HG03571 (cell line): ENCODE measurements around the gene ALK.

ENCODE experiments used
- ATAC-seq: cut with Tn5 transposase; IDR thresholded peaks from one replicate; pipeline ENCODE4 v1.9.1; 2021; ENCODE audit not compliant: unreplicated experiment

The ALK gene

GRCh38 chr2:29662861-29663260 lies 258.5 kb downstream of the ALK start:
- no peak for ATAC-seq

GRCh38 chr2:29660201-29660600 lies 261.2 kb downstream of the ALK start:
- ATAC-seq = no peak

GRCh38 chr2:29659178-29659577 lies 262.2 kb downstream of the ALK start:
- ATAC-seq = no peak

GRCh38 chr2:29657674-29658073 lies 263.7 kb downstream of the ALK start:
- ATAC-seq = no peak

- ATAC-seq = no peak
These were observed 265.8 kb downstream of the ALK start for GRCh38 chr2:29655391-29656086.

GRCh38 chr2:29650631-29651097 lies 270.7 kb downstream of the ALK start:
- no peak for ATAC-seq

DNA sequence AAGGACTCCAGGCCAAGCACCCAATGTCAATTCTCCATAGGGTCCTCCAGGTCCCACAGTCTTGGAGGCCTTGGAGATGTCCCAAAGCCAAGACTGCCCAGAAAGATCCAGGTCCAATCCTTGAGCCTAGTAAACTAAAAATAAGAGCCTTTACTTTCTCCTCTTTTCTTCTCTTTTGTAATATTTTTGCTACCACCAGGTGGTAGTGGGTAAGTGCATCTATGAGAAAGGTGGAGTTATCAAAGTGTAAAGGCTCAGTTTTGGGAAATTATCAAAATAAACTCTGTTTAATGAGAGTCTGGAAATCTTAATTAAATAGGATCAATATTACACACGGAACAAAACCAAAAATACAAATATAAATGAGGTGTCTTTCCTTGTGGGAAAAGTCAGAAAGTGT lies 276.4 kb downstream of the ALK start:
- no peak for ATAC-seq

DNA sequence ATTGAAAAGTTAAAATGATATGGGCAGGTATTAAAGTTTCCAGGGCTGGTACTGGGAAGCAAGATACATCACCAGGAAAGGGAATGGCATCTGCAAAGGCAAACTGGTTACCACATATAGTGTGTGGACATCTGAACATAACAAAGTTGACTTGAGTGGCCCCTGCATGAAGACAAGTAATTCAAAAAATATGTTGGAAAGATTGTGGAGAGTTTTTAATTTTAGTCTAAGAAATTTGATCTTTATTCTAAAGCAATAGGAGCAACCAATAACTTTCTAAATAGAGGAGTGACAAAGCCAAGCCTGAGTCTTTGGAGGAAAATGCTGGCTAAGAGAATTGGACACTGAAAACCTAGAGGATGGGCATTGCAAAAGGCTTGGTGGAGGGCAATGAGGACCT lies 278.2 kb downstream of the ALK start:
- ATAC-seq = no peak

DNA sequence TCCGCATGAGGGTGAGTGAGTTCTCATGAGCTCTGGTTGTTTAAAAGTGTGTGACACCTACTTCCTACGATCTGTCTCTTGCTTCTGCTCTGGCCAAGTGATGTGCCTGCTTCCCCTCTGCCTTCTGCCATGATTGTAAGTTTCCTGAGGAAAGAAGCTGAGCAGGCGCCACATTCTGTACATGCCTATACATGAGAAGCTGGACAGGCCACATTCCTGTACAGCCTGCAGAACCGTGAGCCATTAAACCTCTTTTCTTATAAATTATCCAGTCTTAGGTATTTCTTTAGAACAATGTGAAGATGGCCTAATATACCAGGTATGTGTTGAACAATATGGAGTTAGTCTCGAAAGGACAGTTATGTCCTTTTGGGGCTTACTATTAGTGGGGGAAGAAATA lies 281.0 kb downstream of the ALK start:
- ATAC-seq = no peak

GRCh38 chr2:29638641-29639040 lies 282.7 kb downstream of the ALK start:
- ATAC-seq = no peak

- no peak for ATAC-seq
These were observed 286.5 kb downstream of the ALK start for GRCh38 chr2:29634916-29635315.

DNA sequence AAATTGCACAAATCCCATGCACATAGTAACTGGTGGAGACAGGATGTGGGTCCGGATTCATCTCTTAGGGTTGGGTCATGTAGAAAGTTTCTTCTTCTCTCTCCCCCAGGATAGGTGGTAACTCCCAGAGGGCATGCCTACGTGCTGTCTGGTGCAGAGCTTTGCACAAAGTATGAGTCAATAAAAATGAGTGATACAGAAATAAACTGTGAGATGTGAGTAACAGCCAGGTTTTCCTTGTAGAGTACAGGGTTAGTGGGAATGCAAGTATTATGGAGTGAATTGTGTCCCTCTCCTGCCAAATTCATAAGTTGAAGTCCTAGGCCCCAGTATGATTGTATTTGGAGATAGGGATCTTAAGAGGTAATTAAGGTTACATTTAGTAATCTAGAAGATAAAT lies 289.4 kb downstream of the ALK start:
- no peak for ATAC-seq

GRCh38 chr2:29629495-29629894 lies 291.9 kb downstream of the ALK start:
- ATAC-seq = no peak

DNA sequence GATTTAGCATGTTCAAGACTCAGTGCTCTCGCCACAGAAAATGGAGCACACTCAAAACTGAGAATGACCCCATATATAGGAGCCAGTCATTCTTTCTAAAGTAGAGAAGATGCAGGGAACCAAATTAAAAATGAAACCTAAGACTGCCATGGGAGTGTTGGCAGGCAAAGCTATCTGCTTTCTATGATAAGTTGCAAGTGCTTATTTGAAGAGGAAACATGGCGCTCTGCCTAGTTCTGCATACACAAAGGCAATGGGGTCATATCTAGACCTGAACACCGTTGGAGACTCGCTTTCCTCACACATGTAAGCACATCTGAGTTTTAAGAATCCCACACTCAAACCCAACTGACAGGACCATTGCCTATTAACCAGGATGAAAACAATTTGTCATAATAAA lies 292.5 kb downstream of the ALK start:
- no peak for ATAC-seq

- ATAC-seq = no peak
These were observed 293.2 kb downstream of the ALK start for GRCh38 chr2:29628108-29628745.

- no peak for ATAC-seq
These were observed 294.1 kb downstream of the ALK start for GRCh38 chr2:29627279-29627711.

GRCh38 chr2:29620890-29621289 lies 300.5 kb downstream of the ALK start:
- ATAC-seq = no peak

- no peak for ATAC-seq
These were observed 301.7 kb downstream of the ALK start for GRCh38 chr2:29619689-29620088.

- no peak for ATAC-seq
These were observed 303.4 kb downstream of the ALK start for GRCh38 chr2:29618024-29618423.

- ATAC-seq = no peak
These were observed 304.0 kb downstream of the ALK start for GRCh38 chr2:29617351-29617750.

DNA sequence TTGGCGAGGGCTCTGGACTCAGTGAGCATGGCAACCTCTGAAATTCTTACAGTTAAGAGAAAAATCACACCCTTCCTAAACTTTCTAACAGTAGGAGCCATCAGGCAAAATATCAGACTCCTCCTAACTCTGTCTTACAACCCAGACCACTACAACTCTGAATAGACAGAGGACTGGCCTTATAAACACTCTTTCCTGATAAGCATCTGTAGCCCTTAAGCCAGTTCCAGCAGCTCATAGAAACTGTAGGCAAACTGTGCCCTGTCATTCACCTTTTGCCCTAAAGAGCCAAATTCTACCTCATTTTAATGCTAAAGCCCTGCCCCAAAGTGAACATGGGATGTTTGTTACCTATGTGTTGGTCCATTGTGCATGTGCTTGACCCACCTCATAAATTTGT lies 304.8 kb downstream of the ALK start:
- ATAC-seq = no peak

DNA sequence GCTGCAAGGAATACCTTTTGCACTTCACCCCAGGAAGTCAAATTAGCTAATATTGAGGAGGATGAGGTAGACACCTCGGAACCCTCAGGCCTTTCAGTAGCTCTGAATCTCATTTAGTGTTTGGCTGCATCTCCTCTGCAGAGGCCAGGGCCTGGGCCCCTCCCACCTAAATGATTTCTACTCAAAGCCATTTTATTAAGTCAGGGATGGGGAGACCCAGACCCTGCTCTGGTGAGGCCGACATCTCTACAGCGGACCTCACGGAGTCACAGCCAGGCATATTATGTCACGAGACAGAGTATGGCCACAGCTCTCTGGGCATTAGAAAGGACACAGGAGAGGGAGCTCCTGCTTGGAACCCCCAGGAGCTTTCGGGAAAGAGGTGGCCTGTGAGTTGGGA lies 305.5 kb downstream of the ALK start:
- no peak for ATAC-seq

GRCh38 chr2:29615183-29615582 lies 306.2 kb downstream of the ALK start:
- no peak for ATAC-seq
